IMR-90 (cell line): Measurements from ENCODE around the gene PDZK1. TPM values are rescaled to one million over a fixed set of nuclear protein-coding genes. Genes with fewer than 3 reads are reported as not detected.
A peak's percentile ranks its signal among the peaks of the same experiment; 100 is the strongest.

Experiments used
- ATAC-seq: fragments of 200-7000 bp; cut with Tn5 transposase; 2 replicates; pipeline ENCODE4 v1.9.1; 2020; ENCODE audit warnings: low read depth, mild to moderate bottlenecking, moderate library complexity
- BruUV-seq: library from RNA; stranded (reverse); fragments of 400-500 nt; replicated peaks from 2 replicates; lab custom pipeline; 2021; lab: Mats Ljungman, UMichigan
- CTCF ChIA-PET: fragments of 300-600 bp; formaldehyde crosslinking; extraction: SDS; loops from one replicate; lab custom pipeline; 2021; ENCODE audit warnings: antibody characterized with exemption; lab: Yijun Ruan, JAX
- POLR2A ChIA-PET: fragments of 300-600 bp; sonication (Branson Sonifier 250); formaldehyde crosslinking; loops from one replicate; lab custom pipeline; 2022; ENCODE audit warnings: antibody characterized with exemption; ENCODE audit not compliant: unreplicated experiment; lab: Charles Lee
- DNase-seq: peaks from one replicate; pipeline ENCODE4 v3.0.0; 2013
- H2AFZ ChIP-seq: replicated peaks from 2 replicates; pipeline ENCODE3; 2013; ENCODE audit warnings: low read length, mild to moderate bottlenecking; ENCODE audit not compliant: poor library complexity
- H2AK5ac ChIP-seq: 2 replicates; pipeline ENCODE4 v1.6.1; 2013; ENCODE audit warnings: low read depth, low read length, inconsistent platforms
- H2AK9ac ChIP-seq: replicated peaks from 2 replicates; pipeline ENCODE3; 2013; ENCODE audit warnings: mild to moderate bottlenecking, low read depth, low read length, moderate library complexity; ENCODE audit not compliant: poor library complexity
- H2BK120ac ChIP-seq: 2 replicates; pipeline ENCODE4 v1.6.1; 2013; ENCODE audit warnings: low read depth, low read length, inconsistent platforms
- H2BK15ac ChIP-seq: 3 replicates; pipeline ENCODE4 v1.6.1; 2013; ENCODE audit warnings: low read depth, low read length, inconsistent platforms
- H2BK20ac ChIP-seq: 2 replicates; pipeline ENCODE4 v1.6.1; 2013; ENCODE audit warnings: low read depth, mild to moderate bottlenecking, inconsistent platforms, low read length, moderate library complexity
- H2BK5ac ChIP-seq: 2 replicates; pipeline ENCODE4 v1.6.1; 2013; ENCODE audit warnings: mild to moderate bottlenecking, low read depth, low read length, inconsistent platforms; ENCODE audit not compliant: poor library complexity, severe bottlenecking
- H3K14ac ChIP-seq: replicated peaks from 2 replicates; pipeline ENCODE4 v1.6.1; 2013; ENCODE audit warnings: low read depth, low read length, inconsistent platforms
- H3K18ac ChIP-seq: 2 replicates; pipeline ENCODE4 v1.6.1; 2013; ENCODE audit warnings: low read depth, low read length, control low read depth
- H3K23ac ChIP-seq: 2 replicates; pipeline ENCODE4 v1.6.1; 2013; ENCODE audit warnings: low read depth, low read length, inconsistent platforms
- H3K27ac ChIP-seq: 2 replicates; pipeline ENCODE4 v1.5.1; 2013; ENCODE audit warnings: mild to moderate bottlenecking, control low read depth, low read length; ENCODE audit not compliant: insufficient read depth
- H3K27me3 ChIP-seq: 2 replicates; pipeline ENCODE4 v1.6.1; 2013; ENCODE audit warnings: low read length; ENCODE audit not compliant: control insufficient read depth, insufficient read depth
- H3K36me3 ChIP-seq: 2 replicates; pipeline ENCODE4 v1.6.1; 2013; ENCODE audit warnings: low read length, mixed read lengths; ENCODE audit not compliant: control insufficient read depth, insufficient read depth
- H3K4ac ChIP-seq: 2 replicates; pipeline ENCODE4 v1.6.1; 2013; ENCODE audit warnings: low read depth, low read length, inconsistent platforms
- H3K4me1 ChIP-seq: 2 replicates; pipeline ENCODE4 v1.6.1; 2013; ENCODE audit warnings: low read length, mixed read lengths; ENCODE audit not compliant: control insufficient read depth, insufficient read depth
- H3K4me2 ChIP-seq: 2 replicates; pipeline ENCODE4 v1.6.1; 2013; ENCODE audit warnings: low read depth, mild to moderate bottlenecking, control low read depth, low read length, moderate library complexity
- H3K4me3 ChIP-seq: 2 replicates; pipeline ENCODE4 v1.5.1; 2013; ENCODE audit warnings: low read depth, mild to moderate bottlenecking, control low read depth, low read length, moderate library complexity; ENCODE audit not compliant: insufficient read depth
- H3K56ac ChIP-seq: 2 replicates; pipeline ENCODE4 v1.6.1; 2013; ENCODE audit warnings: low read length, inconsistent platforms; ENCODE audit not compliant: insufficient read depth; ENCODE audit errors: extremely low read depth
- H3K79me1 ChIP-seq, 2 experiments: 2 replicates each; pipeline ENCODE4 v1.6.1; 2013; ENCODE audit warnings: low read length in 2 of 2, inconsistent platforms in 1 of 2, low read depth in 1 of 2
- H3K9ac ChIP-seq: 2 replicates; pipeline ENCODE4 v1.6.1; 2013; ENCODE audit warnings: low read depth, low read length, control low read depth
- H3K9me1 ChIP-seq: 2 replicates; pipeline ENCODE4 v1.6.1; 2013; ENCODE audit warnings: low read length, inconsistent platforms; ENCODE audit not compliant: insufficient read depth
- H3K9me3 ChIP-seq: 2 replicates; pipeline ENCODE4 v1.6.1; 2013; ENCODE audit warnings: low read length; ENCODE audit not compliant: control insufficient read depth, insufficient read depth
- H4K20me1 ChIP-seq: 2 replicates; pipeline ENCODE4 v1.6.1; 2013; ENCODE audit warnings: low read length, inconsistent platforms; ENCODE audit not compliant: insufficient read depth
- H4K5ac ChIP-seq: 2 replicates; pipeline ENCODE4 v1.6.1; 2013; ENCODE audit warnings: mild to moderate bottlenecking, low read depth, low read length, control low read depth
- H4K8ac ChIP-seq, 2 experiments: 2 replicates each; pipeline ENCODE4 v1.6.1; 2013; ENCODE audit warnings: low read depth in 2 of 2, low read length in 2 of 2, control low read depth in 1 of 2, inconsistent platforms in 1 of 2
- H4K91ac ChIP-seq: 2 replicates; pipeline ENCODE4 v1.6.1; 2013; ENCODE audit warnings: low read depth, low read length, inconsistent platforms; ENCODE audit not compliant: insufficient read depth
- CEBPB ChIP-seq: IDR thresholded peaks from 2 replicates; pipeline ENCODE4 v1.6.1; 2012; ENCODE audit warnings: low read depth, low read length, improper control_type of control experiment
- CHD1 ChIP-seq: IDR thresholded peaks from 2 replicates; pipeline ENCODE4 v1.6.1; 2012; ENCODE audit warnings: low read depth, low read length, improper control_type of control experiment
- FOS ChIP-seq: fragments of 150-350 bp; IDR thresholded peaks from 2 replicates; pipeline ENCODE4 v1.6.1; 2016; ENCODE audit warnings: low read depth, low read length
- MAFK ChIP-seq: IDR thresholded peaks from 2 replicates; pipeline ENCODE4 v1.6.1; 2012; ENCODE audit warnings: low read depth, low read length, improper control_type of control experiment
- MAZ ChIP-seq: IDR thresholded peaks from 2 replicates; pipeline ENCODE4 v1.6.1; 2012; ENCODE audit warnings: low read depth, mild to moderate bottlenecking, low read length, improper control_type of control experiment, moderate library complexity, borderline replicate concordance
- MXI1 ChIP-seq: IDR thresholded peaks from 2 replicates; pipeline ENCODE4 v1.6.1; 2012; ENCODE audit warnings: low read depth, mild to moderate bottlenecking, low read length, moderate library complexity, borderline replicate concordance
- NFE2L2 ChIP-seq: fragments of 150-350 bp; IDR thresholded peaks from 2 replicates; pipeline ENCODE4 v1.6.1; 2016; ENCODE audit warnings: low read depth, mild to moderate bottlenecking, low read length
- POLR2A ChIP-seq: IDR thresholded peaks from 2 replicates; pipeline ENCODE4 v1.6.1; 2012; ENCODE audit warnings: mild to moderate bottlenecking, low read depth, low read length
- RAD21 ChIP-seq: IDR thresholded peaks from 2 replicates; pipeline ENCODE4 v1.6.1; 2012; ENCODE audit warnings: low read length, improper control_type of control experiment
- RFX5 ChIP-seq: IDR thresholded peaks from 2 replicates; pipeline ENCODE4 v1.8.0; 2012; ENCODE audit warnings: low read depth, mild to moderate bottlenecking, low read length, moderate library complexity
- SMC3 ChIP-seq: fragments of 150-350 bp; IDR thresholded peaks from 2 replicates; pipeline ENCODE4 v1.6.1; 2016; ENCODE audit warnings: low read depth, mild to moderate bottlenecking, antibody characterized with exemption, low read length, moderate library complexity
- WGBS, 2 experiments: methylation state at CpG; one replicate each; pipeline versions ENCODE4 v1.1.5 to v1.1.7; 2013; ENCODE audit warnings: missing lambda C conversion rate in 2 of 2; ENCODE audit not compliant: insufficient read length in 1 of 2; ENCODE audit errors: extremely low coverage in 2 of 2; 5-methylcytosine and 5-hydroxymethylcytosine counted together
- dilution Hi-C: fragments of 300-500 bp; cut with HindIII; formaldehyde crosslinking; loops from one replicate; pipeline ENCODE4 v1.14.3; 2018; ENCODE audit warnings: low sequenced_read_pairs; ENCODE audit not compliant: unreplicated experiment
- in situ Hi-C: fragments of 300-500 bp; cut with MboI; formaldehyde crosslinking; loops from 3 replicates; pipeline ENCODE4 v1.14.3; 2019; ENCODE audit warnings: low sequenced_read_pairs, inconsistent platforms, mixed read lengths
- intact Hi-C: fragments of 100-400 bp; cut with micrococcal nuclease; formaldehyde crosslinking; loops from 2 replicates; pipeline ENCODE4 v1.10.0; 2022
- polyA plus RNA-seq, 3 experiments: library from polyadenylated mRNA; depleted of rRNA; stranded (reverse); fragments of >200 nt; gene quantifications; 2 replicates each; pipeline ENCODE4 v1.2.3, GENCODE V29; 2012; ENCODE audit warnings: low replicate concordance in 1 of 3
- total RNA-seq: library from RNA; depleted of rRNA; stranded (reverse); fragments of >200 nt; gene quantifications from 2 replicates; pipeline ENCODE4 v1.2.3, GENCODE V29; 2012
- TF ChIP-seq, protein P1 (sequence below): fragments of 150-350 bp; IDR thresholded peaks from 2 replicates; pipeline ENCODE4 v1.6.1; 2016; ENCODE audit warnings: low read depth, mild to moderate bottlenecking, low read length, moderate library complexity, borderline replicate concordance
- TF ChIP-seq, protein P2 (sequence below): conservative IDR thresholded peaks from 2 replicates; pipeline ENCODE4 v1.5.1; 2012; ENCODE audit warnings: mild to moderate bottlenecking, low read depth, low read length, improper control_type of control experiment

PDZK1 gene
- total and polyA plus RNA-seq, 2 of the 4 experiments (the other 2 are of a cell fraction) = 1.4 to 2.1 TPM

DNA sequence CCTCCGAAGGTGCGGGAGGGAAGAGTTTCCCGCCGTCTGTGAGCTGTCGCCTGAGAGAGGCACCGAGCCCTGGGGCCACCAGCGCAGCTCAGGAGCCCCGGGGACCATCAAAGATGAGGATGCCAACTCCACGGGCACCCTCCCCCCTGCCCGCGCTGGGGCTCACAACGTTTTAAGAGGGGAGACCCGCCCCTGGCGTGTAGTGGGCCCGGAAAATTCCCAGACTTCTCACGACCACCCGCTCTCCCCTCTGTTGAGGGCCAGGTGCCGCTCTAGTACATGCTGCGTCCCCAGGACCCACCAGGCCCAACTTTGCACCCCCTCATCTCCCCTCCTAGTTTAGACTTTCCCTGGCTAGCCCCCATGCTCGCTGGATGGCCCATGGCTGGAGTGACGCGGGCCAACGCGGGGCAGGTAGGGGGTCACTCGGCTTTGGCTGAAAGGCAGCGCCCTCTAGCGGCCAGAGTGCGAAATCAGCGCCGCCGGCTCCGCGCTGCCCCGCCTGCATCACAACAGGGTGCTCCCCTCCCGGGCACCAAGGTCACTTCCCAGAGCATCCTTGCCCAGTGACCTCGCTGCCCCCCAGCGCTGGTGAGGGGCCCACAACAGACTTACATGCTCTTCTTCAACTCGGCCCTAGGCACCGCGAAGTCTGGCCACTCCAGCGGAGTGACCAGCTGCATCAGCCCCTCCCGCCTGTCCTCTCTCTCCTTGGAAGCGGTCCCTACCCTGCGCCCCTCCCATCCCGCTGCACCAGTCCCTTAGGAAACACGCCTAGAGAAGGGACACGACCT lies 13.9 kb upstream of the PDZK1 start:
- H3K23ac ChIP-seq = peak overlapping the region; percentile 79; the same call in 1 of the 2 replicates
- CTCF ChIA-PET = interaction anchor here (0.6 to 1.8 kb wide), 5 partner anchors 8 to 103 kb away, joined by 3 to 9 read pairs (median 3); partner anchors contain the start of genes PDZK1, POLR3C and RNF115
- peak overlapping the region; percentile 94 for H2AFZ ChIP-seq
- peak overlapping the region; percentile 62 for H3K27ac ChIP-seq
- no peaks in the 10 kb centered on the region for H3K36me3 ChIP-seq
- H2BK5ac ChIP-seq = peak overlapping the region; percentile 92
- in situ Hi-C loops (no loop called here), dilution Hi-C loops (no loop called here), intact Hi-C loops (loop anchor here (10.0 kb wide), 1 partner anchor 104 kb away; the partner anchor contains the start of genes POLR3C and RNF115)
- peak overlapping the region; percentile 99 for H3K4ac ChIP-seq
- H2AK9ac ChIP-seq = peak overlapping the region; percentile 94
- H3K4me2 ChIP-seq = peak overlapping the region; percentile 73
- peaks cover 24% of the 10 kb centered on the region for H3K9me1 ChIP-seq
- H2BK15ac ChIP-seq = peak overlapping the region; percentile 75; the same call in 2 of the 3 replicates
- POLR2A ChIA-PET = no interaction called here
- peak overlapping the region; percentile 23; the same call in 1 of the 2 replicates for H3K4me3 ChIP-seq
- H2BK20ac ChIP-seq = peak overlapping the region; percentile 99
- H3K79me1 ChIP-seq = no peaks in the 10 kb centered on the region; a peak in 1 of 4 replicates
- 7% methylated on average over 24 of the region's 47 CpGs; no CpG with 5 or more reads in 1 of the 2 experiments for WGBS, 2 experiments
- peak overlapping the region; percentile 49; the same call in 1 of the 2 replicates for H3K9ac ChIP-seq
- peak overlapping the region; percentile 88 for H2AK5ac ChIP-seq
- H3K18ac ChIP-seq = peak overlapping the region; percentile 45
- BruUV-seq = no TSS peak
- no peaks in the 10 kb centered on the region for H3K9me3 ChIP-seq
- DNase-seq (peak; percentile 59), ATAC-seq (peak; percentile 88)
- peak overlapping the region; percentile 66 for H4K5ac ChIP-seq
- TF ChIP-seq, protein P1, sequence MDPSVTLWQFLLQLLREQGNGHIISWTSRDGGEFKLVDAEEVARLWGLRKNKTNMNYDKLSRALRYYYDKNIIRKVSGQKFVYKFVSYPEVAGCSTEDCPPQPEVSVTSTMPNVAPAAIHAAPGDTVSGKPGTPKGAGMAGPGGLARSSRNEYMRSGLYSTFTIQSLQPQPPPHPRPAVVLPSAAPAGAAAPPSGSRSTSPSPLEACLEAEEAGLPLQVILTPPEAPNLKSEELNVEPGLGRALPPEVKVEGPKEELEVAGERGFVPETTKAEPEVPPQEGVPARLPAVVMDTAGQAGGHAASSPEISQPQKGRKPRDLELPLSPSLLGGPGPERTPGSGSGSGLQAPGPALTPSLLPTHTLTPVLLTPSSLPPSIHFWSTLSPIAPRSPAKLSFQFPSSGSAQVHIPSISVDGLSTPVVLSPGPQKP = no peak
- peak; percentile 64 for TF ChIP-seq SMC3
- peak; percentile 78; the same call in 1 of the 2 replicates for TF ChIP-seq MAZ
- no peak for TF ChIP-seq MAFK
- no peak for TF ChIP-seq FOS
- TF ChIP-seq MXI1 = peak; percentile 42; the same call in 1 of the 2 replicates
- TF ChIP-seq RFX5 = no peak
- TF ChIP-seq NFE2L2 = no peak
- TF ChIP-seq, protein P2, sequence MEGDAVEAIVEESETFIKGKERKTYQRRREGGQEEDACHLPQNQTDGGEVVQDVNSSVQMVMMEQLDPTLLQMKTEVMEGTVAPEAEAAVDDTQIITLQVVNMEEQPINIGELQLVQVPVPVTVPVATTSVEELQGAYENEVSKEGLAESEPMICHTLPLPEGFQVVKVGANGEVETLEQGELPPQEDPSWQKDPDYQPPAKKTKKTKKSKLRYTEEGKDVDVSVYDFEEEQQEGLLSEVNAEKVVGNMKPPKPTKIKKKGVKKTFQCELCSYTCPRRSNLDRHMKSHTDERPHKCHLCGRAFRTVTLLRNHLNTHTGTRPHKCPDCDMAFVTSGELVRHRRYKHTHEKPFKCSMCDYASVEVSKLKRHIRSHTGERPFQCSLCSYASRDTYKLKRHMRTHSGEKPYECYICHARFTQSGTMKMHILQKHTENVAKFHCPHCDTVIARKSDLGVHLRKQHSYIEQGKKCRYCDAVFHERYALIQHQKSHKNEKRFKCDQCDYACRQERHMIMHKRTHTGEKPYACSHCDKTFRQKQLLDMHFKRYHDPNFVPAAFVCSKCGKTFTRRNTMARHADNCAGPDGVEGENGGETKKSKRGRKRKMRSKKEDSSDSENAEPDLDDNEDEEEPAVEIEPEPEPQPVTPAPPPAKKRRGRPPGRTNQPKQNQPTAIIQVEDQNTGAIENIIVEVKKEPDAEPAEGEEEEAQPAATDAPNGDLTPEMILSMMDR = peak; percentile 83
- TF ChIP-seq CHD1 = no peak
- no peak for TF ChIP-seq CEBPB
- TF ChIP-seq POLR2A = peak; percentile 38
- peak; percentile 81 for TF ChIP-seq RAD21
- peak overlapping the region; percentile 71 for H3K56ac ChIP-seq
- peak overlapping the region; percentile 87 for H3K14ac ChIP-seq
- H3K4me1 ChIP-seq = peaks cover 27% of the 10 kb centered on the region
- peak overlapping the region; percentile 65 to 95 for H4K8ac ChIP-seq
- H3K27me3 ChIP-seq = no peaks in the 10 kb centered on the region
- peak overlapping the region; percentile 96 for H4K91ac ChIP-seq
- H2BK120ac ChIP-seq = peak overlapping the region; percentile 99
- H4K20me1 ChIP-seq = no peaks in the 10 kb centered on the region
